ENCODE data around the gene TBX2. TPM values are rescaled to one million over a fixed set of nuclear protein-coding genes. Genes with fewer than 3 reads are reported as not detected.

The TBX2 gene
- polyA plus RNA-seq, 1 donor (not counting 4 experiments of a cell fraction or from before 2014, with no cell fraction given) = not detected

GRCh38 chr17:61403801-61404662 lies 4.4 kb downstream of the TBX2 start:
- H2AFZ ChIP-seq (ENCODE audit: control insufficient read depth, low read length) = no peak overlapping the region
- peaks cover 87% of the 10 kb centered on the region for H3K27me3 ChIP-seq (ENCODE audit: control insufficient read depth, extremely low read depth, insufficient read depth, low read length)
- DNase-seq (ENCODE audit: low read depth, low spot score) (no peak), FAIRE-seq (peak; percentile 79)
- H3K4me2 ChIP-seq (ENCODE audit: control insufficient read depth, extremely low read depth, insufficient read depth, low read depth, low read length) = peak overlapping the region; percentile 58
- peaks cover 11% of the 10 kb centered on the region for H3K4me1 ChIP-seq (ENCODE audit: control insufficient read depth, extremely low read depth, insufficient read depth, low read length)
- dilution Hi-C loops (cut with MboI; ENCODE audit: extremely low pct_ligation_motif_present, low sequenced_read_pairs) = no loop called here
- H3K9ac ChIP-seq (ENCODE audit: control insufficient read depth, extremely low read depth, insufficient read depth, low read length) = no peak overlapping the region
- peak overlapping the region in 1 of 3 experiments; percentile 20 for H3K4me3 ChIP-seq (ENCODE audit: control insufficient read depth in 2 of 3, extremely low read depth in 1 of 3, insufficient read depth in 2 of 3, low read depth in 1 of 3, low read length in 3 of 3)
- peaks cover 6% of the 10 kb centered on the region for H4K20me1 ChIP-seq (ENCODE audit: control insufficient read depth, extremely low read depth, insufficient read depth, low read length)
- peak; percentile 27 for TF ChIP-seq EZH2 (IDR thresholded peaks at IDR 0.05; ENCODE audit: low read length)
- TF ChIP-seq CTCF (optimal IDR thresholded peaks at IDR 0.05 in 1 of 3, IDR thresholded peaks at IDR 0.05 in 1 of 3, conservative IDR thresholded peaks at IDR 0.05 in 1 of 3; ENCODE audit: extremely low read depth in 1 of 3, insufficient read depth in 2 of 3, low read length in 3 of 3) = no peak
- no peaks in the 10 kb centered on the region for H3K79me2 ChIP-seq (ENCODE audit: control insufficient read depth, insufficient read depth, low read length)
- no peaks in the 10 kb centered on the region for H3K9me1 ChIP-seq (ENCODE audit: control insufficient read depth, extremely low read depth, insufficient read depth, low read length)
- H3K36me3 ChIP-seq (ENCODE audit: control insufficient read depth in 2 of 2, extremely low read depth in 1 of 2, insufficient read depth in 2 of 2, low read length in 2 of 2) = no peaks in the 10 kb centered on the region
- no peaks in the 10 kb centered on the region for H3K9me3 ChIP-seq (ENCODE audit: control insufficient read depth, low read depth, low read length)
- no peak overlapping the region for H3K27ac ChIP-seq (ENCODE audit: control insufficient read depth, insufficient read depth, low read length)

GRCh38 chr17:61404663-61404912 lies 4.9 kb downstream of the TBX2 start:
- dilution Hi-C loops (cut with MboI; ENCODE audit: extremely low pct_ligation_motif_present, low sequenced_read_pairs) = no loop called here
- no peak overlapping the region for H3K9ac ChIP-seq (ENCODE audit: control insufficient read depth, extremely low read depth, insufficient read depth, low read length)
- H2AFZ ChIP-seq (ENCODE audit: control insufficient read depth, low read length) = no peak overlapping the region
- DNase-seq (ENCODE audit: low read depth, low spot score) = no peak
- H3K27ac ChIP-seq (ENCODE audit: control insufficient read depth, insufficient read depth, low read length) = no peak overlapping the region
- H3K4me3 ChIP-seq (ENCODE audit: control insufficient read depth in 2 of 3, extremely low read depth in 1 of 3, insufficient read depth in 2 of 3, low read depth in 1 of 3, low read length in 3 of 3) = peak overlapping the region in 1 of 3 experiments; percentile 20
- peaks cover 6% of the 10 kb centered on the region for H4K20me1 ChIP-seq (ENCODE audit: control insufficient read depth, extremely low read depth, insufficient read depth, low read length)
- no peaks in the 10 kb centered on the region for H3K79me2 ChIP-seq (ENCODE audit: control insufficient read depth, insufficient read depth, low read length)
- H3K36me3 ChIP-seq (ENCODE audit: control insufficient read depth in 2 of 2, extremely low read depth in 1 of 2, insufficient read depth in 2 of 2, low read length in 2 of 2) = no peaks in the 10 kb centered on the region
- H3K4me1 ChIP-seq (ENCODE audit: control insufficient read depth, extremely low read depth, insufficient read depth, low read length) = peaks cover 11% of the 10 kb centered on the region
- TF ChIP-seq EZH2 (IDR thresholded peaks at IDR 0.05; ENCODE audit: low read length) (peak; percentile 27), CTCF (optimal IDR thresholded peaks at IDR 0.05 in 1 of 3, IDR thresholded peaks at IDR 0.05 in 1 of 3, conservative IDR thresholded peaks at IDR 0.05 in 1 of 3; ENCODE audit: extremely low read depth in 1 of 3, insufficient read depth in 2 of 3, low read length in 3 of 3) (no peak)
- H3K9me3 ChIP-seq (ENCODE audit: control insufficient read depth, low read depth, low read length) = no peaks in the 10 kb centered on the region
- no peak for FAIRE-seq
- H3K4me2 ChIP-seq (ENCODE audit: control insufficient read depth, extremely low read depth, insufficient read depth, low read depth, low read length) = peak overlapping the region; percentile 58
- H3K9me1 ChIP-seq (ENCODE audit: control insufficient read depth, extremely low read depth, insufficient read depth, low read length) = no peaks in the 10 kb centered on the region
- H3K27me3 ChIP-seq (ENCODE audit: control insufficient read depth, extremely low read depth, insufficient read depth, low read length) = peaks cover 82% of the 10 kb centered on the region

All from keratinocyte (primary cell).